GM10847 (cell line): ENCODE results near the gene SIRT4.

ENCODE experiments used
- POLR2A ChIP-seq: IDR thresholded peaks from 2 replicates; pipeline ENCODE4 v1.6.1; 2011; ENCODE audit not compliant: insufficient read length; ENCODE audit errors: extremely low read depth

SIRT4 gene

GRCh38 chr12:120266180-120266870 lies 35.8 kb upstream of the SIRT4 start:
- no peak for TF ChIP-seq POLR2A

GRCh38 chr12:120267736-120268135 lies 34.4 kb upstream of the SIRT4 start:
- TF ChIP-seq POLR2A, result no peak

GRCh38 chr12:120276734-120277133 lies 25.4 kb upstream of the SIRT4 start:
- TF ChIP-seq POLR2A, result no peak

- no peak for TF ChIP-seq POLR2A
These were observed 23.7 kb upstream of the SIRT4 start for GRCh38 chr12:120278137-120279069.

GRCh38 chr12:120283318-120283717 lies 18.8 kb upstream of the SIRT4 start:
- TF ChIP-seq POLR2A, result no peak

GRCh38 chr12:120284381-120284780 lies 17.7 kb upstream of the SIRT4 start:
- no peak for TF ChIP-seq POLR2A

- TF ChIP-seq POLR2A, result no peak
These were observed 15.2 kb upstream of the SIRT4 start for GRCh38 chr12:120286768-120287490.

GRCh38 chr12:120287491-120287890 lies 14.6 kb upstream of the SIRT4 start:
- no peak for TF ChIP-seq POLR2A

- TF ChIP-seq POLR2A, result no peak
These were observed 11.4 kb upstream of the SIRT4 start for GRCh38 chr12:120290609-120291305.

- no peak for TF ChIP-seq POLR2A
These were observed 9.8 kb upstream of the SIRT4 start for GRCh38 chr12:120292411-120292660.

GRCh38 chr12:120292661-120293531 lies 9.2 kb upstream of the SIRT4 start, which contains the start of gene RNU4-1:
Gene RNU4-1 (minus strand): TSS chr12:120293237.
- peak; percentile 99 for TF ChIP-seq POLR2A

GRCh38 chr12:120314220-120314619 lies 12.1 kb downstream of the SIRT4 start:
- TF ChIP-seq POLR2A, result no peak

GRCh38 chr12:120316798-120317223 lies 14.7 kb downstream of the SIRT4 start:
- no peak for TF ChIP-seq POLR2A

- TF ChIP-seq POLR2A, result peak; percentile 76
These were observed 15.3 kb downstream of the SIRT4 start for GRCh38 chr12:120317224-120318105.
